IMR-90 (cell line): ENCODE data around the gene MOXD1. TPM values are rescaled to one million over a fixed set of nuclear protein-coding genes. Genes with fewer than 3 reads are reported as not detected.
"Not testable (repeated sequence)": the region's sequence is repeated elsewhere in the genome, so short reads cannot be mapped to it uniquely, and the experiment has no call there.

Experiments
- ATAC-seq: fragments of 200-7000 bp; cut with Tn5 transposase; 2 replicates; pipeline ENCODE4 v1.9.1; 2020; ENCODE audit warnings: low read depth, mild to moderate bottlenecking, moderate library complexity
- BruUV-seq: library from RNA; stranded (reverse); fragments of 400-500 nt; replicated peaks from 2 replicates; lab custom pipeline; 2021; lab: Mats Ljungman, UMichigan
- CTCF ChIA-PET: fragments of 300-600 bp; formaldehyde crosslinking; extraction: SDS; loops from one replicate; lab custom pipeline; 2021; ENCODE audit warnings: antibody characterized with exemption; lab: Yijun Ruan, JAX
- POLR2A ChIA-PET: fragments of 300-600 bp; sonication (Branson Sonifier 250); formaldehyde crosslinking; loops from one replicate; lab custom pipeline; 2022; ENCODE audit warnings: antibody characterized with exemption; ENCODE audit not compliant: unreplicated experiment; lab: Charles Lee
- DNase-seq: peaks from one replicate; pipeline ENCODE4 v3.0.0; 2013
- H2AFZ ChIP-seq: replicated peaks from 2 replicates; pipeline ENCODE3; 2013; ENCODE audit warnings: low read length, mild to moderate bottlenecking; ENCODE audit not compliant: poor library complexity
- H2AK5ac ChIP-seq: 2 replicates; pipeline ENCODE4 v1.6.1; 2013; ENCODE audit warnings: low read depth, low read length, inconsistent platforms
- H2AK9ac ChIP-seq: replicated peaks from 2 replicates; pipeline ENCODE3; 2013; ENCODE audit warnings: mild to moderate bottlenecking, low read depth, low read length, moderate library complexity; ENCODE audit not compliant: poor library complexity
- H2BK120ac ChIP-seq: 2 replicates; pipeline ENCODE4 v1.6.1; 2013; ENCODE audit warnings: low read depth, low read length, inconsistent platforms
- H2BK15ac ChIP-seq: 3 replicates; pipeline ENCODE4 v1.6.1; 2013; ENCODE audit warnings: low read depth, low read length, inconsistent platforms
- H2BK20ac ChIP-seq: 2 replicates; pipeline ENCODE4 v1.6.1; 2013; ENCODE audit warnings: low read depth, mild to moderate bottlenecking, inconsistent platforms, low read length, moderate library complexity
- H2BK5ac ChIP-seq: 2 replicates; pipeline ENCODE4 v1.6.1; 2013; ENCODE audit warnings: mild to moderate bottlenecking, low read depth, low read length, inconsistent platforms; ENCODE audit not compliant: poor library complexity, severe bottlenecking
- H3K14ac ChIP-seq: replicated peaks from 2 replicates; pipeline ENCODE4 v1.6.1; 2013; ENCODE audit warnings: low read depth, low read length, inconsistent platforms
- H3K18ac ChIP-seq: 2 replicates; pipeline ENCODE4 v1.6.1; 2013; ENCODE audit warnings: low read depth, low read length, control low read depth
- H3K23ac ChIP-seq: 2 replicates; pipeline ENCODE4 v1.6.1; 2013; ENCODE audit warnings: low read depth, low read length, inconsistent platforms
- H3K27ac ChIP-seq: 2 replicates; pipeline ENCODE4 v1.5.1; 2013; ENCODE audit warnings: mild to moderate bottlenecking, control low read depth, low read length; ENCODE audit not compliant: insufficient read depth
- H3K27me3 ChIP-seq: 2 replicates; pipeline ENCODE4 v1.6.1; 2013; ENCODE audit warnings: low read length; ENCODE audit not compliant: control insufficient read depth, insufficient read depth
- H3K36me3 ChIP-seq: 2 replicates; pipeline ENCODE4 v1.6.1; 2013; ENCODE audit warnings: low read length, mixed read lengths; ENCODE audit not compliant: control insufficient read depth, insufficient read depth
- H3K4ac ChIP-seq: 2 replicates; pipeline ENCODE4 v1.6.1; 2013; ENCODE audit warnings: low read depth, low read length, inconsistent platforms
- H3K4me1 ChIP-seq: 2 replicates; pipeline ENCODE4 v1.6.1; 2013; ENCODE audit warnings: low read length, mixed read lengths; ENCODE audit not compliant: control insufficient read depth, insufficient read depth
- H3K4me2 ChIP-seq: 2 replicates; pipeline ENCODE4 v1.6.1; 2013; ENCODE audit warnings: low read depth, mild to moderate bottlenecking, control low read depth, low read length, moderate library complexity
- H3K4me3 ChIP-seq: 2 replicates; pipeline ENCODE4 v1.5.1; 2013; ENCODE audit warnings: low read depth, mild to moderate bottlenecking, control low read depth, low read length, moderate library complexity; ENCODE audit not compliant: insufficient read depth
- H3K56ac ChIP-seq: 2 replicates; pipeline ENCODE4 v1.6.1; 2013; ENCODE audit warnings: low read length, inconsistent platforms; ENCODE audit not compliant: insufficient read depth; ENCODE audit errors: extremely low read depth
- H3K79me1 ChIP-seq, 2 experiments: 2 replicates each; pipeline ENCODE4 v1.6.1; 2013; ENCODE audit warnings: low read length in 2 of 2, inconsistent platforms in 1 of 2, low read depth in 1 of 2
- H3K9ac ChIP-seq: 2 replicates; pipeline ENCODE4 v1.6.1; 2013; ENCODE audit warnings: low read depth, low read length, control low read depth
- H3K9me1 ChIP-seq: 2 replicates; pipeline ENCODE4 v1.6.1; 2013; ENCODE audit warnings: low read length, inconsistent platforms; ENCODE audit not compliant: insufficient read depth
- H3K9me3 ChIP-seq: 2 replicates; pipeline ENCODE4 v1.6.1; 2013; ENCODE audit warnings: low read length; ENCODE audit not compliant: control insufficient read depth, insufficient read depth
- H4K20me1 ChIP-seq: 2 replicates; pipeline ENCODE4 v1.6.1; 2013; ENCODE audit warnings: low read length, inconsistent platforms; ENCODE audit not compliant: insufficient read depth
- H4K5ac ChIP-seq: 2 replicates; pipeline ENCODE4 v1.6.1; 2013; ENCODE audit warnings: mild to moderate bottlenecking, low read depth, low read length, control low read depth
- H4K8ac ChIP-seq, 2 experiments: 2 replicates each; pipeline ENCODE4 v1.6.1; 2013; ENCODE audit warnings: low read depth in 2 of 2, low read length in 2 of 2, control low read depth in 1 of 2, inconsistent platforms in 1 of 2
- H4K91ac ChIP-seq: 2 replicates; pipeline ENCODE4 v1.6.1; 2013; ENCODE audit warnings: low read depth, low read length, inconsistent platforms; ENCODE audit not compliant: insufficient read depth
- POLR2A ChIP-seq: IDR thresholded peaks from 2 replicates; pipeline ENCODE4 v1.6.1; 2012; ENCODE audit warnings: mild to moderate bottlenecking, low read depth, low read length
- SMC3 ChIP-seq: fragments of 150-350 bp; IDR thresholded peaks from 2 replicates; pipeline ENCODE4 v1.6.1; 2016; ENCODE audit warnings: low read depth, mild to moderate bottlenecking, antibody characterized with exemption, low read length, moderate library complexity
- WGBS, 2 experiments: methylation state at CpG; one replicate each; pipeline versions ENCODE4 v1.1.5 to v1.1.7; 2013; ENCODE audit warnings: missing lambda C conversion rate in 2 of 2; ENCODE audit not compliant: insufficient read length in 1 of 2; ENCODE audit errors: extremely low coverage in 2 of 2; 5-methylcytosine and 5-hydroxymethylcytosine counted together
- dilution Hi-C: fragments of 300-500 bp; cut with HindIII; formaldehyde crosslinking; loops from one replicate; pipeline ENCODE4 v1.14.3; 2018; ENCODE audit warnings: low sequenced_read_pairs; ENCODE audit not compliant: unreplicated experiment
- in situ Hi-C: fragments of 300-500 bp; cut with MboI; formaldehyde crosslinking; loops from 3 replicates; pipeline ENCODE4 v1.14.3; 2019; ENCODE audit warnings: low sequenced_read_pairs, inconsistent platforms, mixed read lengths
- intact Hi-C: fragments of 100-400 bp; cut with micrococcal nuclease; formaldehyde crosslinking; loops from 2 replicates; pipeline ENCODE4 v1.10.0; 2022
- polyA plus RNA-seq, 3 experiments: library from polyadenylated mRNA; depleted of rRNA; stranded (reverse); fragments of >200 nt; gene quantifications; 2 replicates each; pipeline ENCODE4 v1.2.3, GENCODE V29; 2012; ENCODE audit warnings: low replicate concordance in 1 of 3
- total RNA-seq: library from RNA; depleted of rRNA; stranded (reverse); fragments of >200 nt; gene quantifications from 2 replicates; pipeline ENCODE4 v1.2.3, GENCODE V29; 2012
- TF ChIP-seq, protein P1 (sequence below): fragments of 150-350 bp; IDR thresholded peaks from 2 replicates; pipeline ENCODE4 v1.6.1; 2016; ENCODE audit warnings: low read depth, mild to moderate bottlenecking, low read length, moderate library complexity, borderline replicate concordance

Gene MOXD1
- total and polyA plus RNA-seq, 2 of the 4 experiments (the other 2 are of a cell fraction) = 10.0 to 19.4 TPM

DNA sequence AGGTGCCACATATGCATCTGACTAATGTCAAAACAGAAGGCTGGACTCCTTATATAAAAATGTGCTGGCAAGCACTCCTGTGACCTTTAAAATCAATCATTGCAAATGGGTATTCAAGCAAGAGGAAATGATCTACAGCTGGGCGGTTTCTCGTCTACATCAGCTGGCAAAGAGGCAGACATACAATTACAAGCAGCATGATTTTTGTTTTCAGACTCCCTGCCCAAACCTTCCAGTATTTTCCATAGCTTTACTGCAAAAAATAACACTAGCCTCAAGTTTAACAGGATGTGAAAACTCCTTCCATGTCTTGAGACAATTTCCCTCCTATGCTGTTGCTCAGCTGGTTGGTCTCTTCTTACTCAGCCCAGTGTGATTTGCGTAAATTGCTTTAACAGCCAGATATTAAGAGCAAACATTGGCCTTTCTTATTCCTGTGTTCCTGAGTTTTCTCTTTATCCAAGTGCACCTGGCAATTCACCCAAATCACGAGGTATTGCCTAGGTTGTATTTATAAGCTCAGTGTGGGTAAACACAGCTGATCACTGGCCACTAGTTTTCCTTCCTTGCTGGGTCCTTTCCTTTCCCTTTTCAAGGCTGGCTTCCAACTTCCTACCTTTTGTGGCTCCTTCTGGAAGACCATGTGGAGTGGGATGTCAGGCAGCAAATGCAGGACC, 130.4 kb downstream of the MOXD1 start:
- no peak for TF ChIP-seq SMC3
- no peak for TF ChIP-seq POLR2A
- TF ChIP-seq, protein P1, sequence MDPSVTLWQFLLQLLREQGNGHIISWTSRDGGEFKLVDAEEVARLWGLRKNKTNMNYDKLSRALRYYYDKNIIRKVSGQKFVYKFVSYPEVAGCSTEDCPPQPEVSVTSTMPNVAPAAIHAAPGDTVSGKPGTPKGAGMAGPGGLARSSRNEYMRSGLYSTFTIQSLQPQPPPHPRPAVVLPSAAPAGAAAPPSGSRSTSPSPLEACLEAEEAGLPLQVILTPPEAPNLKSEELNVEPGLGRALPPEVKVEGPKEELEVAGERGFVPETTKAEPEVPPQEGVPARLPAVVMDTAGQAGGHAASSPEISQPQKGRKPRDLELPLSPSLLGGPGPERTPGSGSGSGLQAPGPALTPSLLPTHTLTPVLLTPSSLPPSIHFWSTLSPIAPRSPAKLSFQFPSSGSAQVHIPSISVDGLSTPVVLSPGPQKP = no peak
- no peaks in the 10 kb centered on the region for H3K9me3 ChIP-seq
- WGBS, 2 experiments = 30% methylated on average over 2 of the region's 4 CpGs; no CpG with 5 or more reads in 1 of the 2 experiments
- BruUV-seq = no TSS peak
- H3K79me1 ChIP-seq = no peaks in the 10 kb centered on the region
- H4K8ac ChIP-seq = no peak overlapping the region
- CTCF ChIA-PET = interaction anchor here (1.3 to 2.4 kb wide), 4 partner anchors 9 to 356 kb away, joined by 3 to 14 read pairs (median 4); no protein-coding TSS in a partner anchor
- H3K23ac ChIP-seq = no peak overlapping the region
- H2AK9ac ChIP-seq = no peak overlapping the region
- POLR2A ChIA-PET = no interaction called here
- no peak overlapping the region for H2AK5ac ChIP-seq
- H3K27ac ChIP-seq = no peak overlapping the region
- no peak overlapping the region for H3K4me2 ChIP-seq
- DNase-seq (no peak), ATAC-seq (no peak)
- no peaks in the 10 kb centered on the region for H3K4me1 ChIP-seq
- H3K14ac ChIP-seq = no peak overlapping the region
- no peak overlapping the region for H3K9ac ChIP-seq
- no peak overlapping the region for H3K18ac ChIP-seq
- no peak overlapping the region for H3K4me3 ChIP-seq
- H4K5ac ChIP-seq = no peak overlapping the region
- in situ Hi-C loops (loop anchor here (10.0 kb wide), 2 partner anchors 346 to 576 kb away; no protein-coding TSS in a partner anchor), intact Hi-C loops (no loop called here), dilution Hi-C loops (no loop called here)
- no peaks in the 10 kb centered on the region for H4K20me1 ChIP-seq
- no peak overlapping the region for H2BK120ac ChIP-seq
- no peak overlapping the region for H2BK20ac ChIP-seq
- H3K9me1 ChIP-seq = no peaks in the 10 kb centered on the region
- no peak overlapping the region for H3K56ac ChIP-seq
- no peaks in the 10 kb centered on the region for H3K36me3 ChIP-seq
- no peak overlapping the region for H2BK5ac ChIP-seq
- no peak overlapping the region for H4K91ac ChIP-seq
- no peak overlapping the region for H3K4ac ChIP-seq
- H2BK15ac ChIP-seq = no peak overlapping the region
- no peak overlapping the region for H2AFZ ChIP-seq
- no peaks in the 10 kb centered on the region; the same call in 1 of the 2 replicates for H3K27me3 ChIP-seq

DNA sequence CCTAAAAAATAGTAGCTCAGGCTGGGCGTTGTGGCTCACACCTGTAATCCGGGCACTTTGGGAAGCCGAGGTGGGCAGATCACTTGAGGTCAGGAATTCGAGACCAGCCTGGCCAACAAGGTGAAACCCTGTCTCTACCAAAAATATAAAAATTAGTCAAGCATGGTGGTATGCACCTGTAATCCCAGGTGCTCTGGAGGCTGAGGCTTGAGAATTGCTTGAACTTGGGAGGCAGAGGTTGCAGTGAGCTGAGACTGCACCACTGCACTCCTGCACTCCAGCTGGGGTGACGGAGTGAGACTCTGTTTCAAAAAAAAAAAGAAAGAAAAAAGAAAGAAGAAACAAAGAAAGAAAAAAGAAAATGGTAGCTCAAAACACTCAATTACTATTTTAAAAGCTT, 132.6 kb downstream of the MOXD1 start:
- ATAC-seq, H3K4me3 ChIP-seq, DNase-seq, H3K36me3 ChIP-seq, POLR2A ChIA-PET, H3K27ac ChIP-seq, H2BK120ac ChIP-seq, H4K91ac ChIP-seq, H2AFZ ChIP-seq, H3K18ac ChIP-seq, dilution Hi-C loops, H3K9me3 ChIP-seq, H3K56ac ChIP-seq, H2BK5ac ChIP-seq, H4K5ac ChIP-seq, H3K4ac ChIP-seq, H4K20me1 ChIP-seq, H3K4me2 ChIP-seq, H3K9ac ChIP-seq, in situ Hi-C loops, BruUV-seq, H2AK5ac ChIP-seq, H3K23ac ChIP-seq, H2BK20ac ChIP-seq, H3K14ac ChIP-seq, H4K8ac ChIP-seq, H3K4me1 ChIP-seq, H3K27me3 ChIP-seq, H2AK9ac ChIP-seq, H3K9me1 ChIP-seq, H2BK15ac ChIP-seq, H3K79me1 ChIP-seq: not testable (repeated sequence)
- WGBS, 2 experiments = 100% methylated on average over 1 of the region's 5 CpGs; no CpG with 5 or more reads in 1 of the 2 experiments
- CTCF ChIA-PET = interaction anchor here (0.6 to 1.4 kb wide), 3 partner anchors 8 to 375 kb away, joined by 3 to 13 read pairs (median 3); no protein-coding TSS in a partner anchor
- intact Hi-C loops = loop anchor here (5.0 kb wide), 1 partner anchor 586 kb away; no protein-coding TSS in a partner anchor
